Left colon (tissue), 2 donors: ENCODE measurements around the gene MOV10L1. TPM values are rescaled to one million over a fixed set of nuclear protein-coding genes. Genes with fewer than 3 reads are reported as not detected.
A peak's percentile ranks its signal among the peaks of the same experiment; 100 is the strongest.
"Not testable (repeated sequence)": the region's sequence is repeated elsewhere in the genome, so short reads cannot be mapped to it uniquely, and the experiment has no call there.

Experiments used
- ATAC-seq: fragments of 200-7000 bp; cut with Tn5 transposase; one replicate; pipeline ENCODE4 v1.9.1; 2020; ENCODE audit warnings: mild to moderate bottlenecking, moderate library complexity
- DNase-seq, 2 donors: peaks; one replicate each; pipeline ENCODE4 v3.0.0-alpha.2; 2020
- intact Hi-C, 2 donors: fragments of 100-400 bp; cut with DNase I in 1 of 2; cut with micrococcal nuclease in 1 of 2; formaldehyde crosslinking; loops; one replicate each; pipeline versions ENCODE4 v1.11.2 to v1.14.0; 2022; cut with DNase I, micrococcal nuclease
- total RNA-seq, 2 donors: library from RNA; stranded (reverse); fragmentation: NEBNext Ultra II Directional; extraction: Animal tissue kit (Norgen Biotek cat#: 25700); gene quantifications; one replicate each; pipeline ENCODE4 v1.2.1, GENCODE V29; 2021
- donor health status: DM: no; HTN: no; CAD: no.
- donor health status: DM: yes; HTN: yes; CAD: no.

The MOV10L1 gene
- total RNA-seq, 2 donors from 2014 or later = 0.70 TPM; not detected in 1

GRCh38 chr22:50119768-50120251 lies 30.0 kb downstream of the MOV10L1 start:
- DNase-seq (no peak), ATAC-seq (no peak)
- intact Hi-C loops = no loop called here

- ATAC-seq = no peak
- no peak for DNase-seq
- intact Hi-C loops = no loop called here
Measured at GRCh38 chr22:50121202-50121740, 31.5 kb downstream of the MOV10L1 start.

GRCh38 chr22:50123119-50123518 lies 33.3 kb downstream of the MOV10L1 start:
- intact Hi-C loops = no loop called here
- DNase-seq (no peak), ATAC-seq (no peak)

GRCh38 chr22:50125029-50125428 lies 35.2 kb downstream of the MOV10L1 start:
- no peak for ATAC-seq
- no peak for DNase-seq
- intact Hi-C loops = no loop called here

- no peak for DNase-seq
- intact Hi-C loops = no loop called here
- no peak for ATAC-seq
Measured at GRCh38 chr22:50129121-50129736, 39.4 kb downstream of the MOV10L1 start.

- intact Hi-C loops = no loop called here
- DNase-seq (no peak), ATAC-seq (no peak)
Measured at GRCh38 chr22:50131894-50132293, 42.1 kb downstream of the MOV10L1 start.

- DNase-seq (no peak), ATAC-seq (no peak)
- intact Hi-C loops = no loop called here
Measured at GRCh38 chr22:50134481-50134880, 44.7 kb downstream of the MOV10L1 start.

GRCh38 chr22:50136581-50137015 lies 46.8 kb downstream of the MOV10L1 start:
- no peak for ATAC-seq
- DNase-seq = no peak
- intact Hi-C loops = no loop called here

- intact Hi-C loops, ATAC-seq, DNase-seq: not testable (repeated sequence)
Measured at GRCh38 chr22:50137277-50137676, 47.5 kb downstream of the MOV10L1 start.

GRCh38 chr22:50138041-50138440 lies 48.2 kb downstream of the MOV10L1 start:
- no peak for DNase-seq
- intact Hi-C loops = no loop called here
- no peak for ATAC-seq

GRCh38 chr22:50138988-50139387 lies 49.2 kb downstream of the MOV10L1 start:
- intact Hi-C loops = no loop called here
- ATAC-seq (no peak), DNase-seq (no peak)

GRCh38 chr22:50139843-50140415 lies 50.1 kb downstream of the MOV10L1 start:
- intact Hi-C loops = no loop called here
- DNase-seq (no peak), ATAC-seq (peak; percentile 56)

- ATAC-seq (peak; percentile 52), DNase-seq (no peak)
- intact Hi-C loops = no loop called here
Measured at GRCh38 chr22:50140615-50141014, 50.8 kb downstream of the MOV10L1 start.

GRCh38 chr22:50141462-50141861 lies 51.7 kb downstream of the MOV10L1 start:
- intact Hi-C loops = no loop called here
- DNase-seq (no peak), ATAC-seq (no peak)

- ATAC-seq = no peak
- intact Hi-C loops = no loop called here
- no peak for DNase-seq
Measured at GRCh38 chr22:50141891-50142363, 52.1 kb downstream of the MOV10L1 start.

GRCh38 chr22:50143096-50143495 lies 53.3 kb downstream of the MOV10L1 start:
- intact Hi-C loops = no loop called here
- DNase-seq (no peak), ATAC-seq (no peak)

- no peak for ATAC-seq
- intact Hi-C loops = no loop called here
- DNase-seq = no peak
Measured at GRCh38 chr22:50144005-50144614, 54.3 kb downstream of the MOV10L1 start.

GRCh38 chr22:50145721-50146438 lies 56.1 kb downstream of the MOV10L1 start:
- intact Hi-C loops = loop anchor here (5.0 kb wide), 2 partner anchors 61 to 66 kb away; no protein-coding TSS in a partner anchor
- DNase-seq = no peak
- no peak for ATAC-seq
